Endothelial cell of umbilical vein (primary cell): ENCODE measurements around the gene TMEM30B.

Source experiments
- CTCF ChIP-seq, 2 donors: IDR thresholded peaks; 1 replicate in 1 of 2; 2 replicates in 1 of 2; pipeline ENCODE4 v1.5.1; 2011; ENCODE audit warnings: low read length in 2 of 2, mild to moderate bottlenecking in 2 of 2, moderate library complexity in 2 of 2, control low read depth in 1 of 2, inconsistent platforms in 1 of 2, low read depth in 1 of 2; ENCODE audit not compliant: insufficient read depth in 1 of 2; ENCODE audit errors: extremely low read depth in 1 of 2
- POLR2A ChIP-seq: IDR thresholded peaks from 2 replicates; pipeline ENCODE4 v1.6.1; 2012; ENCODE audit warnings: low read depth, mild to moderate bottlenecking, control low read depth, low read length

GRCh38 chr14:61268812-61269211 lies 12.3 kb downstream of the TMEM30B start:
- TF ChIP-seq CTCF (IDR thresholded peaks at IDR 0.05; ENCODE audit: extremely low read depth in 1 of 2, insufficient read depth in 1 of 2, low read depth in 1 of 2, low read length in 2 of 2) (no peak), POLR2A (no peak)
